ENCODE measurements around the gene NCSTN. TPM values are rescaled to one million over a fixed set of nuclear protein-coding genes. Genes with fewer than 3 reads are reported as not detected.
A peak's percentile ranks its signal among the peaks of the same experiment; 100 is the strongest.

Gene NCSTN
- total and polyA plus RNA-seq, 2 of the 13 experiments (the other 11 are each of a cell fraction or from before 2014, with no cell fraction given): 44.2 to 247 TPM

- TF ChIP-seq PAXIP1 (CRISPR knock-in tag; conservative IDR thresholded peaks at IDR 0.05): 0 out of 2 replicates have a peak, but pooled peaks have one; percentile 52
- TF ChIP-seq ZNF317 (CRISPR knock-in tag; IDR thresholded peaks at IDR 0.05): 0 out of 2 replicates have a peak, but pooled peaks have one; percentile 63
- TF ChIP-seq HDAC1 (CRISPR knock-in tag; IDR thresholded peaks at IDR 0.05): peak; percentile 92
- peak; percentile 73; the same call in 1 of the 2 replicates for TF ChIP-seq HMGXB3 (CRISPR knock-in tag; IDR thresholded peaks at IDR 0.05; ENCODE audit: borderline replicate concordance)
- peak; percentile 43; the same call in 1 of the 2 replicates for TF ChIP-seq SALL2 (CRISPR knock-in tag; IDR thresholded peaks at IDR 0.05)
- TF ChIP-seq PATZ1 (CRISPR knock-in tag; IDR thresholded peaks at IDR 0.05): peak; percentile 90
- 0 out of 2 replicates have a peak, but pooled peaks have one; percentile 12 for TF ChIP-seq FOXM1 (CRISPR knock-in tag; IDR thresholded peaks at IDR 0.05)
- peak; percentile 41 for TF ChIP-seq HIVEP1 (CRISPR knock-in tag; IDR thresholded peaks at IDR 0.05)
- TF ChIP-seq PHF20 (CRISPR knock-in tag; IDR thresholded peaks at IDR 0.05): peak; percentile 92
- TF ChIP-seq HNF4G (IDR thresholded peaks at IDR 0.05; ENCODE audit: borderline replicate concordance, low read depth, low read length): 0 out of 2 replicates have a peak, but pooled peaks have one; percentile 14
- TF ChIP-seq HNF4G (CRISPR knock-in tag; IDR thresholded peaks at IDR 0.05; ENCODE audit: borderline replicate concordance, low read depth): peak; percentile 71; the same call in 1 of the 2 replicates
- peak; percentile 82 for TF ChIP-seq HDAC2 (CRISPR knock-in tag; IDR thresholded peaks at IDR 0.05)
- 0 out of 2 replicates have a peak, but pooled peaks have one; percentile 60 for TF ChIP-seq KLF9 (CRISPR knock-in tag; IDR thresholded peaks at IDR 0.05; ENCODE audit: low read depth)
Measured at GRCh38 chr1:160342953-160343869, at the start of gene NCSTN, which contains the start of gene COPA (continued).

Data from HepG2 (cell line).